ENCODE measurements around the gene PLS3. TPM values are rescaled to one million over a fixed set of nuclear protein-coding genes. Genes with fewer than 3 reads are reported as not detected.

PLS3 gene
- total RNA-seq, 4 donors from 2014 or later, result 76.8 to 84.0 (median 80.8) TPM

GRCh38 chrX:115602729-115603389 lies 41.9 kb downstream of the PLS3 start:
- H3K27ac ChIP-seq (replicated peaks in 1 of 4), result no peak overlapping the region
- TF ChIP-seq POLR2AphosphoS5 (IDR thresholded peaks at IDR 0.05), result no peak
- no peak for TF ChIP-seq POLR2A (IDR thresholded peaks at IDR 0.05; ENCODE audit: low read depth)
- no peak for TF ChIP-seq EP300 (IDR thresholded peaks at IDR 0.05)
- no peak for TF ChIP-seq CTCF (IDR thresholded peaks at IDR 0.05)
- peaks cover 0 to 6% (median 0%) of the 10 kb centered on the region in 4 donors for H3K36me3 ChIP-seq
- H3K4me1 ChIP-seq, result peaks cover 0 to 19% (median 6%) of the 10 kb centered on the region in 4 donors
- no peak for DNase-seq (ENCODE audit: extremely low spot score)
- intact Hi-C loops (cut with DNase I), result no loop called here
- H3K9me3 ChIP-seq, result no peaks in the 10 kb centered on the region
- 45% methylated on average over 4 of the region's 4 CpGs for WGBS
- no peak overlapping the region for H3K4me3 ChIP-seq
- H3K27me3 ChIP-seq, result peaks cover 0 to 4% (median 0%) of the 10 kb centered on the region in 4 donors

DNA sequence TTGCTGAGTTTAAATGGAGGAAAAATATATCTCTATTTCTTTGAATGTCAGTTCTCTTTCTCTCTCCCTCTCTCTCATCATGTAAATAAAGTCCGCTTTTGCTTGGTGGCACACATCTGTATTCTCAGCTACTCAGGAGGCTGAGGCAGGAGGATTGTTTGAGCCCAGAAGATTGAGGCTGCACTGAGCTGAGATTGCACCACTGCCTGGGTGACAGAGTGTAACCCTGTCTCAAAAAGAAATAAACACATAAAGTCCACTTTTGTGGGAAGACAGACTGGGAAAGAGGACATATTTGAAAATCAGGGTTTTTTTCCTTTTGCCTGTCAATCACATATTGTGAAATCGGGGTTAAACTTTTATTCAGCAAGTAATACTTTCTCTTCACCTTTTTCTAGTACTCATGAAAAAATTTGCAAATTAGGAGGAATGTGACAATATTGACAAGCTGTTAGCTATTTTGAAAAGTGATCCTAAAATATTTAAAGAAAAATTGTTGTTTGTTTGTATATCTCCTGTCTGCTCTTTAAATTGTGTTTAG lies 42.6 kb downstream of the PLS3 start:
- Histone ChIP-seq H3K4me1 (peaks cover 0 to 16% (median 6%) of the 10 kb centered on the region in 4 donors), H3K36me3 (peaks cover 0 to 6% (median 0%) of the 10 kb centered on the region in 4 donors), H3K27me3 (peaks cover 0 to 3% (median 0%) of the 10 kb centered on the region in 4 donors), H3K9me3 (no peaks in the 10 kb centered on the region), H3K4me3 (no peak overlapping the region), H3K27ac (replicated peaks in 1 of 4) (no peak overlapping the region)
- 87% methylated on average over 2 of the region's 2 CpGs for WGBS
- intact Hi-C loops (cut with DNase I), result no loop called here
- no peak for DNase-seq (ENCODE audit: extremely low spot score)
- no peak for TF ChIP-seq EP300 (IDR thresholded peaks at IDR 0.05)
- TF ChIP-seq CTCF (IDR thresholded peaks at IDR 0.05), result no peak
- TF ChIP-seq POLR2A (IDR thresholded peaks at IDR 0.05; ENCODE audit: low read depth), result no peak
- no peak for TF ChIP-seq POLR2AphosphoS5 (IDR thresholded peaks at IDR 0.05)

GRCh38 chrX:115606861-115607260 lies 45.9 kb downstream of the PLS3 start:
- H3K27ac ChIP-seq (replicated peaks in 1 of 4), result no peak overlapping the region
- DNase-seq (ENCODE audit: extremely low spot score), result no peak
- no peaks in the 10 kb centered on the region for H3K9me3 ChIP-seq
- H3K27me3 ChIP-seq, result no peaks in the 10 kb centered on the region
- H3K36me3 ChIP-seq, result peaks cover 0 to 13% (median 0%) of the 10 kb centered on the region in 4 donors
- WGBS, result 62% methylated on average over 5 of the region's 5 CpGs
- H3K4me3 ChIP-seq, result no peak overlapping the region
- intact Hi-C loops (cut with DNase I), result no loop called here
- no peak for TF ChIP-seq CTCF (IDR thresholded peaks at IDR 0.05)
- no peak for TF ChIP-seq POLR2AphosphoS5 (IDR thresholded peaks at IDR 0.05)
- no peak for TF ChIP-seq EP300 (IDR thresholded peaks at IDR 0.05)
- TF ChIP-seq POLR2A (IDR thresholded peaks at IDR 0.05; ENCODE audit: low read depth), result no peak
- H3K4me1 ChIP-seq, result peaks cover 0 to 7% (median 0%) of the 10 kb centered on the region in 4 donors

DNA sequence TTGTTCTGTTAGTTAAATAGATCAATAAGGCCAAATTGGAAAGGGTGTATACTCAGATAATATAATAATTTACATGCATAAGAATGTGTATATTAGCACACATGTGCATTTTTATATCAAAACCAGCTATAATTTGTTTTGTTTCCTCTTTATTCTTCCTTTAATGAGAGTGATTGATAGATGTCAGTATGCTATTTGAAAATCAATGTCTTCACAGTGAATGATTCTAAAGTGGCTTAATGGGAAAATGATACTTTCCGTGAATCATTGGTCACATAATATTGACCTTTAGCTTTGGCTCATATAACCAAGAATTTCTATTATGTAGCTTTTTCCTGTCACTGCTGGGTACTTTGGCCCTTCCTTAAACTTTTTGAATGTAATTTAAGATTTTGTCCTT lies 48.6 kb downstream of the PLS3 start:
- H3K4me3 ChIP-seq, result no peak overlapping the region
- no peak overlapping the region for H3K27ac ChIP-seq (replicated peaks in 1 of 4)
- intact Hi-C loops (cut with DNase I), result no loop called here
- TF ChIP-seq POLR2AphosphoS5 (IDR thresholded peaks at IDR 0.05) (no peak), POLR2A (IDR thresholded peaks at IDR 0.05; ENCODE audit: low read depth) (no peak), EP300 (IDR thresholded peaks at IDR 0.05) (no peak), CTCF (IDR thresholded peaks at IDR 0.05) (no peak)
- no peak for DNase-seq (ENCODE audit: extremely low spot score)
- H3K27me3 ChIP-seq, result no peaks in the 10 kb centered on the region
- peaks cover 0 to 31% (median 18%) of the 10 kb centered on the region in 4 donors for H3K4me1 ChIP-seq
- peaks cover 0 to 13% (median 0%) of the 10 kb centered on the region in 4 donors for H3K36me3 ChIP-seq
- 69% methylated on average over 1 of the region's 1 CpG for WGBS
- no peaks in the 10 kb centered on the region for H3K9me3 ChIP-seq
